ENCODE measurements around the gene OR2M2. TPM values are rescaled to one million over a fixed set of nuclear protein-coding genes. Genes with fewer than 3 reads are reported as not detected.

Gene OR2M2
- total RNA-seq, 1 experiment from 2014 or later, result not detected

GRCh38 chr1:248140846-248141245 lies 33.8 kb upstream of the OR2M2 start (continued):
- TF ChIP-seq ZBTB33 (IDR thresholded peaks at IDR 0.05; ENCODE audit: extremely low read depth, insufficient replicate concordance, low read length) (no peak), RAD21 (IDR thresholded peaks at IDR 0.05; ENCODE audit: low read depth) (no peak), CBX3 (IDR thresholded peaks at IDR 0.05; ENCODE audit: low read depth) (no peak)

GRCh38 chr1:248143311-248143710 lies 31.3 kb upstream of the OR2M2 start:
- Histone ChIP-seq H3K9ac (ENCODE audit: low read length) (no peak overlapping the region), H3K79me2 (ENCODE audit: insufficient read depth, low read length) (no peaks in the 10 kb centered on the region), H3K9me2 (ENCODE audit: insufficient read depth) (no peaks in the 10 kb centered on the region), H3K4me3 (replicated peaks in 1 of 2; ENCODE audit: low read depth in 1 of 2, low read length in 2 of 2) (no peak overlapping the region), H4K20me1 (ENCODE audit: insufficient read depth) (no peaks in the 10 kb centered on the region), H3K9me3 (ENCODE audit: control insufficient read depth in 1 of 2, insufficient read depth in 1 of 2, low read depth in 1 of 2, low read length in 2 of 2) (peaks cover 0 to 6% of the 10 kb centered on the region in 2 experiments; a peak in 2 of 4 replicates), H2AFZ (ENCODE audit: low read depth, low read length, poor library complexity, severe bottlenecking) (no peak overlapping the region), H3K4me1 (ENCODE audit: control insufficient read depth in 1 of 2, insufficient read depth in 2 of 2, low read length in 2 of 2) (no peaks in the 10 kb centered on the region), H3K36me3 (ENCODE audit: control insufficient read depth in 1 of 2, insufficient read depth in 2 of 2, low read length in 2 of 2) (no peaks in the 10 kb centered on the region), H3K27me3 (ENCODE audit: insufficient read depth, low read length) (no peaks in the 10 kb centered on the region), H3K4me2 (ENCODE audit: low read length) (no peak overlapping the region), H3K27ac (ENCODE audit: low read depth, low read length) (no peak overlapping the region)
- ATAC-seq, result no peak
- no peak for DNase-seq (ENCODE audit: low read depth, low spot score)
- ChIA-PET RAD21 (ENCODE audit: low non-redundant PET in 1 of 2, low total read pairs in 2 of 2, uncharacterized antibody in 2 of 2, unreplicated experiment in 2 of 2) (no interaction called here), POLR2A (no interaction called here), CTCF (no interaction called here)
- TF ChIP-seq EZH2 (IDR thresholded peaks at IDR 0.05), result no peak
- BruUV-seq (replicated peaks), result no TSS peak
- intact Hi-C loops (cut with micrococcal nuclease), result no loop called here

GRCh38 chr1:248144513-248145198 lies 30.0 kb upstream of the OR2M2 start, which contains the start of gene OR2M5:
TSS of gene OR2M5 (plus strand) at chr1:248145148. CDS start at chr1:248145148, 0 bp downstream.
- ChIA-PET CTCF (no interaction called here), POLR2A (no interaction called here), RAD21 (ENCODE audit: low non-redundant PET in 1 of 2, low total read pairs in 2 of 2, uncharacterized antibody in 2 of 2, unreplicated experiment in 2 of 2) (no interaction called here)
- Histone ChIP-seq H3K79me2 (ENCODE audit: insufficient read depth, low read length) (no peaks in the 10 kb centered on the region), H3K36me3 (ENCODE audit: control insufficient read depth in 1 of 2, insufficient read depth in 2 of 2, low read length in 2 of 2) (no peaks in the 10 kb centered on the region), H3K4me1 (ENCODE audit: control insufficient read depth in 1 of 2, insufficient read depth in 2 of 2, low read length in 2 of 2) (no peaks in the 10 kb centered on the region), H3K9ac (ENCODE audit: low read length) (no peak within 1 kb of the TSS), H3K27me3 (ENCODE audit: insufficient read depth, low read length) (no peaks in the 10 kb centered on the region), H3K27ac (ENCODE audit: low read depth, low read length) (no peak within 1 kb of the TSS), H2AFZ (ENCODE audit: low read depth, low read length, poor library complexity, severe bottlenecking) (no peak within 1 kb of the TSS), H3K9me3 (ENCODE audit: control insufficient read depth in 1 of 2, insufficient read depth in 1 of 2, low read depth in 1 of 2, low read length in 2 of 2) (peaks cover 0 to 9% of the 10 kb centered on the region in 2 experiments; a peak in 2 of 4 replicates), H3K4me3 (replicated peaks in 1 of 2; ENCODE audit: low read depth in 1 of 2, low read length in 2 of 2) (no peak within 1 kb of the TSS), H3K4me2 (ENCODE audit: low read length) (no peak within 1 kb of the TSS), H3K9me2 (ENCODE audit: insufficient read depth) (no peaks in the 10 kb centered on the region), H4K20me1 (ENCODE audit: insufficient read depth) (no peaks in the 10 kb centered on the region)
- BruUV-seq (replicated peaks), result no TSS peak
- intact Hi-C loops (cut with micrococcal nuclease), result no loop called here
- DNase-seq (ENCODE audit: low read depth, low spot score) (no peak), ATAC-seq (no peak)
- TF ChIP-seq SRF (IDR thresholded peaks at IDR 0.05; ENCODE audit: low read depth) (no peak), ZBTB33 (IDR thresholded peaks at IDR 0.05; ENCODE audit: extremely low read depth, insufficient replicate concordance, low read length) (no peak), ZNF274 (IDR thresholded peaks at IDR 0.05; ENCODE audit: low read depth, low read length) (no peak), EZH2 (IDR thresholded peaks at IDR 0.05) (no peak), REST (IDR thresholded peaks at IDR 0.05; ENCODE audit: low read depth) (no peak), MAX (IDR thresholded peaks at IDR 0.05) (no peak), ZFX (IDR thresholded peaks at IDR 0.05) (no peak), CBX3 (IDR thresholded peaks at IDR 0.05; ENCODE audit: low read depth) (no peak)
